Epithelial cell of alveolus of lung (primary cell): ENCODE measurements around the gene CYP26C1. TPM values are rescaled to one million over a fixed set of nuclear protein-coding genes. Genes with fewer than 3 reads are reported as not detected.

Experiments used
- total RNA-seq: library from RNA; depleted of rRNA; stranded (reverse); fragments of >200 nt; gene quantifications from 2 replicates; pipeline ENCODE4 v1.2.1, GENCODE V29; 2015

CYP26C1 gene, protein sequence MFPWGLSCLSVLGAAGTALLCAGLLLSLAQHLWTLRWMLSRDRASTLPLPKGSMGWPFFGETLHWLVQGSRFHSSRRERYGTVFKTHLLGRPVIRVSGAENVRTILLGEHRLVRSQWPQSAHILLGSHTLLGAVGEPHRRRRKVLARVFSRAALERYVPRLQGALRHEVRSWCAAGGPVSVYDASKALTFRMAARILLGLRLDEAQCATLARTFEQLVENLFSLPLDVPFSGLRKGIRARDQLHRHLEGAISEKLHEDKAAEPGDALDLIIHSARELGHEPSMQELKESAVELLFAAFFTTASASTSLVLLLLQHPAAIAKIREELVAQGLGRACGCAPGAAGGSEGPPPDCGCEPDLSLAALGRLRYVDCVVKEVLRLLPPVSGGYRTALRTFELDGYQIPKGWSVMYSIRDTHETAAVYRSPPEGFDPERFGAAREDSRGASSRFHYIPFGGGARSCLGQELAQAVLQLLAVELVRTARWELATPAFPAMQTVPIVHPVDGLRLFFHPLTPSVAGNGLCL
- total RNA-seq = 0.13 TPM in 1 of 2 replicates, not detected in the other

DNA sequence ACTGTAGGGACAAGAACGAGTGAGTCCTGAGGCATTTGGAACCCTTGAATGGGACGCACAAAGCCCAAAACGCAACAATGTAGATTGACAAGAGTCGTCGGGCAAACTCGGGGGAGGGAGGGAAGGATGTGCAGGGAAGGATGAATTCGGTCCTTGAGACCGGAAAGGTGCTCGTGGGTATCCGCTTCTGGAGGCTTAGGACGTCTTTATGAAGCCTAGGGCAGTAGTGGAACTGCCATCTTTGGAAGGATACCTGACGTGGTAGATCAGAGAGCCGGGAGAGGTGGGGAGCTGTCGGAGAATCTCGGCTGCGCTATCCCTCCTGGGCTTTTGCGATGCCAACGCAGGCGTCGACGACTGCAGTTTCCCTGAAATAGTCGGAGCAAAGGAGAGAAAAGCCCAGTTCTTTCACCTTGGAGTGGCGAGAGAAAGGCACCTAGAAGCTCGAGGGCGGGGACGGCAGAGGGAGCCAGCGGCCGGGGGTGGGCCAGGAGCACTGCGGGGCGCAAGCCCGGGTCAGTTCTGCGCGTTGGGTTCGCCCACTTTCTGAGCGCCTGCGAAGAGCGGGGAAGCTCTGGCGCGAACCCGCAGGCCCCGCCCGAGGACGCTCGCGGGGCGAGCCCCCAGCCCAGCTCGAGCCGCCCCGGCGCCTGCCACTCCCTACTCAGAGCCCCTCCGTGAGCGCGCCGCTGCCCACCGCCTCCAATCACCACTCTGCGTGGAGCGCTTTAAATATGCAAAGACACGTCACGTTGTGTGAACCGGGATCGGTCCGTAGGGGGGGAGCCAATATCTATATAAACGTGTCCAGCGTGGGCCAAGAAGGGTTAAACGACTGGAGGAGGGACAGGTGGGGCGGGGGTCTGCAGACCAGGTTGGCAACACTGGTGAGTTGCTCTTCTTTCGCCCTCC lies at the start of gene CYP26C1:
Gene CYP26C1, plus strand, starts transcription at position 824 of the 912 bp plus-strand sequence. CDS start 466 bp downstream, outside the sequence.

DNA sequence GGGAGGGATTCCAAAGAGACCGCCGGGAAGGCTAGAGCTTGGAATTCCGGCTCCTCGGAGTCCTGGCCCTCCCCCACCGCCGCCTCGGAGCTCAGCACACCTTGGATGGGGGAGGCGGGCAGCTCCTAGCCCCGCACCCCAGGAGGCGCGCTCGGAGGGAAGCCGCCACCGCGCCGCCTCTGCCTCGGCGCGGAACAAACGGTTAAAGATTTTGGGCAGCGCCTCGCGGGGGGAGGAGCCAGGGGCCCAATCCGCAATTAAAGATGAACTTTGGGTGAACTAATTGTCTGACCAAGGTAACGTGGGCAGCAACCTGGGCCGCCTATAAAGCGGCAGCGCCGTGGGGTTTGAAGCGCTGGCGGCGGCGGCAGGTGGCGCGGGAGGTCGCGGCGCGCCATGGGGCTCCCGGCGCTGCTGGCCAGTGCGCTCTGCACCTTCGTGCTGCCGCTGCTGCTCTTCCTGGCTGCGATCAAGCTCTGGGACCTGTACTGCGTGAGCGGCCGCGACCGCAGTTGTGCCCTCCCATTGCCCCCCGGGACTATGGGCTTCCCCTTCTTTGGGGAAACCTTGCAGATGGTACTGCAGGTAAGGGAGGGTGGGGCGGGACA lies 13.0 kb downstream of the CYP26C1 start, which contains the start of gene CYP26A1:
Gene CYP26A1, plus strand, starts transcription at position 355 of the 608 bp plus-strand sequence. Its CDS starts 42 bp downstream, at position 397.

Other genes with a start within 250 kb of the CYP26C1 start
- gene EXOC6, start 212.3 kb upstream of the CYP26C1 start, total RNA-seq = 2.7 and 11.5 TPM in 2 replicates
- not detected in 2 replicates for gene CYP26A1, start 13.1 kb downstream of the CYP26C1 start, total RNA-seq